ENCODE results near the gene CCDC61. TPM values are rescaled to one million over a fixed set of nuclear protein-coding genes. Genes with fewer than 3 reads are reported as not detected.

CCDC61 gene
- total RNA-seq, 1 experiment from 2014 or later = 24.8 TPM

GRCh38 chr19:46052896-46053295 lies 57.6 kb downstream of the CCDC61 start:
- Histone ChIP-seq H3K4me1 (replicated peaks; ENCODE audit: insufficient read depth) (no peaks in the 10 kb centered on the region), H3F3A (ENCODE audit: insufficient read depth, low read depth) (no peaks in the 10 kb centered on the region), H3K4me2 (no peak overlapping the region), H3K9me2 (ENCODE audit: insufficient read depth) (no peaks in the 10 kb centered on the region), H3K79me2 (ENCODE audit: low read depth) (no peaks in the 10 kb centered on the region), H2AFZ (no peak overlapping the region), H3K36me3 (ENCODE audit: low read depth) (no peaks in the 10 kb centered on the region), H3K27me3 (ENCODE audit: insufficient read depth, low read depth) (peaks cover 18% of the 10 kb centered on the region), H4K20me1 (ENCODE audit: insufficient read depth) (no peaks in the 10 kb centered on the region), H3K9me3 (ENCODE audit: insufficient read depth, low read depth) (no peaks in the 10 kb centered on the region; the same call in 1 of the 2 replicates), H3K27ac (no peak overlapping the region), H3K4me3 (no peak overlapping the region)
- ChIA-PET POLR2A (ENCODE audit: unreplicated experiment) (no interaction called here), CTCF (interaction anchor here (0.6 kb wide), 3 partner anchors 25 to 391 kb away, joined by 3 to 6 read pairs (median 4); no protein-coding TSS in a partner anchor)
- no peak for DNase-seq
- no peak for TF ChIP-seq EZH2 (IDR thresholded peaks at IDR 0.05; ENCODE audit: low read depth)
- TF ChIP-seq, protein P1, sequence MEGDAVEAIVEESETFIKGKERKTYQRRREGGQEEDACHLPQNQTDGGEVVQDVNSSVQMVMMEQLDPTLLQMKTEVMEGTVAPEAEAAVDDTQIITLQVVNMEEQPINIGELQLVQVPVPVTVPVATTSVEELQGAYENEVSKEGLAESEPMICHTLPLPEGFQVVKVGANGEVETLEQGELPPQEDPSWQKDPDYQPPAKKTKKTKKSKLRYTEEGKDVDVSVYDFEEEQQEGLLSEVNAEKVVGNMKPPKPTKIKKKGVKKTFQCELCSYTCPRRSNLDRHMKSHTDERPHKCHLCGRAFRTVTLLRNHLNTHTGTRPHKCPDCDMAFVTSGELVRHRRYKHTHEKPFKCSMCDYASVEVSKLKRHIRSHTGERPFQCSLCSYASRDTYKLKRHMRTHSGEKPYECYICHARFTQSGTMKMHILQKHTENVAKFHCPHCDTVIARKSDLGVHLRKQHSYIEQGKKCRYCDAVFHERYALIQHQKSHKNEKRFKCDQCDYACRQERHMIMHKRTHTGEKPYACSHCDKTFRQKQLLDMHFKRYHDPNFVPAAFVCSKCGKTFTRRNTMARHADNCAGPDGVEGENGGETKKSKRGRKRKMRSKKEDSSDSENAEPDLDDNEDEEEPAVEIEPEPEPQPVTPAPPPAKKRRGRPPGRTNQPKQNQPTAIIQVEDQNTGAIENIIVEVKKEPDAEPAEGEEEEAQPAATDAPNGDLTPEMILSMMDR (conservative IDR thresholded peaks at IDR 0.05) = no peak
- BruUV-seq (replicated peaks) = no TSS peak
- intact Hi-C loops (cut with micrococcal nuclease; ENCODE audit: unreplicated experiment) = no loop called here

DNA sequence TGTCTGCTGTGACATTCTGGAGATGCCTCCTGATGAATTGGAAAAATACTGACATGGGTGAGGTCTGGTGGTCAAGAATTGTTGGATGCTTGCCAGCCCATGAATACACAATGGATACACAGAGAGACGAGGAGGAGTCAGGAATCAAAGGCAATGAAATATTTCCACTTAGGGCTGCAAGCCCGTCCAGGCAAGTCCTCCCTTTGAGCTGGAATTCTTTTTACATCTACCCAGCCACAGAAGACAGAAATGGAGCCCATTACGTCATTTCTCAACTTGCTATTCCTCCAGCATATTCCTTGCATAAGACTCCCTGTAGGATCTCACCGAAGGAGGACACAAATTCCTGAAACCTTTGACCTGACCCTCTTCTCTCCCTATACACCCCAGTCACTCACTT lies 61.3 kb downstream of the CCDC61 start:
- TF ChIP-seq, protein P1 (conservative IDR thresholded peaks at IDR 0.05) = no peak
- TF ChIP-seq EZH2 (IDR thresholded peaks at IDR 0.05; ENCODE audit: low read depth) = no peak
- H3K27me3 ChIP-seq (ENCODE audit: insufficient read depth, low read depth) = peaks cover 9% of the 10 kb centered on the region; the same call in 1 of the 2 replicates
- no peaks in the 10 kb centered on the region for H3K4me1 ChIP-seq (replicated peaks; ENCODE audit: insufficient read depth)
- POLR2A ChIA-PET (ENCODE audit: unreplicated experiment) = no interaction called here
- BruUV-seq (replicated peaks) = no TSS peak
- H3F3A ChIP-seq (ENCODE audit: insufficient read depth, low read depth) = no peaks in the 10 kb centered on the region
- no peaks in the 10 kb centered on the region for H4K20me1 ChIP-seq (ENCODE audit: insufficient read depth)
- H3K36me3 ChIP-seq (ENCODE audit: low read depth) = no peaks in the 10 kb centered on the region
- no peak overlapping the region for H3K27ac ChIP-seq
- no peak overlapping the region for H3K4me2 ChIP-seq
- CTCF ChIA-PET = no interaction called here
- no peak for DNase-seq
- no peaks in the 10 kb centered on the region for H3K79me2 ChIP-seq (ENCODE audit: low read depth)
- no peaks in the 10 kb centered on the region for H3K9me2 ChIP-seq (ENCODE audit: insufficient read depth)
- peaks cover 8% of the 10 kb centered on the region; the same call in 1 of the 2 replicates for H3K9me3 ChIP-seq (ENCODE audit: insufficient read depth, low read depth)
- intact Hi-C loops (cut with micrococcal nuclease; ENCODE audit: unreplicated experiment) = loop anchor here (2.0 kb wide), 1 partner anchor 16 kb away; the partner anchor contains the start of gene IGFL4
- H3K4me3 ChIP-seq = no peak overlapping the region
- no peak overlapping the region for H2AFZ ChIP-seq

GRCh38 chr19:46058778-46059177 lies 63.5 kb downstream of the CCDC61 start:
- Histone ChIP-seq H3F3A (ENCODE audit: insufficient read depth, low read depth) (no peaks in the 10 kb centered on the region), H3K4me3 (no peak overlapping the region), H3K36me3 (ENCODE audit: low read depth) (no peaks in the 10 kb centered on the region), H3K79me2 (ENCODE audit: low read depth) (no peaks in the 10 kb centered on the region), H3K27ac (no peak overlapping the region), H3K4me1 (replicated peaks; ENCODE audit: insufficient read depth) (no peaks in the 10 kb centered on the region), H4K20me1 (ENCODE audit: insufficient read depth) (no peaks in the 10 kb centered on the region), H3K9me3 (ENCODE audit: insufficient read depth, low read depth) (peaks cover 13% of the 10 kb centered on the region; the same call in 1 of the 2 replicates), H3K4me2 (no peak overlapping the region), H3K27me3 (ENCODE audit: insufficient read depth, low read depth) (peaks cover 9% of the 10 kb centered on the region; the same call in 1 of the 2 replicates), H2AFZ (no peak overlapping the region), H3K9me2 (ENCODE audit: insufficient read depth) (no peaks in the 10 kb centered on the region)
- BruUV-seq (replicated peaks) = no TSS peak
- POLR2A ChIA-PET (ENCODE audit: unreplicated experiment) = no interaction called here
- TF ChIP-seq, protein P1 (conservative IDR thresholded peaks at IDR 0.05) = no peak
- TF ChIP-seq EZH2 (IDR thresholded peaks at IDR 0.05; ENCODE audit: low read depth) = no peak
- CTCF ChIA-PET = no interaction called here
- no peak for DNase-seq
- intact Hi-C loops (cut with micrococcal nuclease; ENCODE audit: unreplicated experiment) = no loop called here

All from PC-9 (cell line).